ENCODE results near the gene ATP9B. TPM values are rescaled to one million over a fixed set of nuclear protein-coding genes. Genes with fewer than 3 reads are reported as not detected.

The ATP9B gene
- total RNA-seq, 1 donor from 2014 or later: 12.6 TPM

DNA sequence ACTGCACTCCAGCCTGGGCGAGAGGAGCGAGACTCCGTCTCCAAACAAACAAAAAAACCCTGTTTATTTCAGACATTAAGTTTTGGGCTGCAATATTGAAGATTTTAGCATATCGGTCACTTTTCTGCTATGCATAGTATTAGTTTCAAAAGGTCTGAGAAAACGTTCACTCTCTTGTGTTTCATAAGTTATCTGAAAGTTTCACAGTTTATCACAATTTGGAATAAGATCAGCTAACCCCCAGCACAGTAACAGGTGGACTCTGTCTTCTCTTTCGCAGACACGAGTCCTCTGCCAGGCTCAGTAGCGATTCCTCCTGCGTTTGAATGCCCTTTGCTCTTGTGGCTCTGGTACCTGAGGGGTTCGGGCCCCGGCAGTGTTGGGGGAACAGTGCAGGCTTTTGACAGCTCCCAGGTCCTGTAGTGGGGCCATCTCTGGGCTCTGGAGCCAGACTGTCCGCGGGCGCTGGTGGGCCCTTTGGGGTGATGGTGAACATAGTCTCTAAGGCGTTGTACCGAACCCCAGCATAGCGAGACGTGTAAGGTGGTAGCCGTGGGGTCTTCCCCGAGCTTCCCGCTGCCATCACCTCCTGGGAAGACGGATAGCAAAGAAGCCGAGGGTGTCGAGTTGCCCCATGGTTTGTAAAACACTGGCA is 347.0 kb downstream of the ATP9B start:
- Histone ChIP-seq H3K79me2 (ENCODE audit: insufficient read depth, low read length) (no peaks in the 10 kb centered on the region), H3K9me3 (ENCODE audit: insufficient read depth, low read depth, low read length) (no peaks in the 10 kb centered on the region), H3K4me3 (ENCODE audit: insufficient read depth, low read depth, low read length) (no peak overlapping the region), H3K4me2 (ENCODE audit: low read length) (no peak overlapping the region), H3K4me1 (ENCODE audit: insufficient read depth, low read length) (no peaks in the 10 kb centered on the region), H2AFZ (ENCODE audit: low read depth, low read length) (no peak overlapping the region), H3K36me3 (ENCODE audit: insufficient read depth, low read length) (no peaks in the 10 kb centered on the region), H4K20me1 (ENCODE audit: insufficient read depth, low read length) (no peaks in the 10 kb centered on the region), H3K9ac (ENCODE audit: low read length) (no peak overlapping the region), H3K27ac (ENCODE audit: low read depth, low read length) (no peak overlapping the region), H3K27me3 (ENCODE audit: insufficient read depth, low read length) (peaks cover 3% of the 10 kb centered on the region)
- Mint-ChIP-seq H3K4me1 (ENCODE audit: low read depth, unreplicated experiment) (no peaks in the 10 kb centered on the region), H3K27me3 (ENCODE audit: low read depth, unreplicated experiment) (peaks cover 4% of the 10 kb centered on the region), H3K27ac (ENCODE audit: unreplicated experiment) (no peak overlapping the region), H3K4me3 (ENCODE audit: unreplicated experiment) (no peak overlapping the region), H3K36me3 (ENCODE audit: low read depth, unreplicated experiment) (peaks cover 24% of the 10 kb centered on the region), H3K9me3 (ENCODE audit: unreplicated experiment) (peaks cover 4% of the 10 kb centered on the region)
- DNase-seq (ENCODE audit: low read depth) (no peak), FAIRE-seq (no peak)
- TF ChIP-seq, protein P1, sequence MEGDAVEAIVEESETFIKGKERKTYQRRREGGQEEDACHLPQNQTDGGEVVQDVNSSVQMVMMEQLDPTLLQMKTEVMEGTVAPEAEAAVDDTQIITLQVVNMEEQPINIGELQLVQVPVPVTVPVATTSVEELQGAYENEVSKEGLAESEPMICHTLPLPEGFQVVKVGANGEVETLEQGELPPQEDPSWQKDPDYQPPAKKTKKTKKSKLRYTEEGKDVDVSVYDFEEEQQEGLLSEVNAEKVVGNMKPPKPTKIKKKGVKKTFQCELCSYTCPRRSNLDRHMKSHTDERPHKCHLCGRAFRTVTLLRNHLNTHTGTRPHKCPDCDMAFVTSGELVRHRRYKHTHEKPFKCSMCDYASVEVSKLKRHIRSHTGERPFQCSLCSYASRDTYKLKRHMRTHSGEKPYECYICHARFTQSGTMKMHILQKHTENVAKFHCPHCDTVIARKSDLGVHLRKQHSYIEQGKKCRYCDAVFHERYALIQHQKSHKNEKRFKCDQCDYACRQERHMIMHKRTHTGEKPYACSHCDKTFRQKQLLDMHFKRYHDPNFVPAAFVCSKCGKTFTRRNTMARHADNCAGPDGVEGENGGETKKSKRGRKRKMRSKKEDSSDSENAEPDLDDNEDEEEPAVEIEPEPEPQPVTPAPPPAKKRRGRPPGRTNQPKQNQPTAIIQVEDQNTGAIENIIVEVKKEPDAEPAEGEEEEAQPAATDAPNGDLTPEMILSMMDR (IDR thresholded peaks at IDR 0.05; ENCODE audit: insufficient read depth, low read depth, low read length): no peak

DNA sequence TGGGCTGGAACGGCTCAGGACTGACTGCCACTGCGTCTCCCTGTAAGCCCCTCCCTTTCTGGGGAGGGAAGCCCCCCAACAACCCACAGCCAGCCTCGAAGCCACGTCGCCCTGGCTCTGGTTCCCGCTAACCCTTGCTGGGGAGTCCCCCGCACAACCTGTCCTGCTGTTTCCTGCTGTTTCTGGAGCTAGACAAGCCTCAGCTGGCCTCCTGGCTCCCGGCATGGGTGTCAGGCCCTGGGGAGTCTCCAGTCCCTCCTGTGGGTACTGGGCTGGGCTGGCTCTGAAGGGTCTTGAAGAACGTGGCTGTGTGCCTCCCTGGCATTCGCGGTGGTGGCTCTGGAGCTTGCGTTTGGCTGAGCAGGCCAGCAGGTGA is 347.5 kb downstream of the ATP9B start:
- peaks cover 3% of the 10 kb centered on the region for H3K27me3 ChIP-seq (ENCODE audit: insufficient read depth, low read length)
- no peak overlapping the region for H2AFZ ChIP-seq (ENCODE audit: low read depth, low read length)
- Mint-ChIP-seq H3K4me1 (ENCODE audit: low read depth, unreplicated experiment) (no peaks in the 10 kb centered on the region), H3K27ac (ENCODE audit: unreplicated experiment) (no peak overlapping the region), H3K4me3 (ENCODE audit: unreplicated experiment) (no peak overlapping the region), H3K36me3 (ENCODE audit: low read depth, unreplicated experiment) (peaks cover 24% of the 10 kb centered on the region), H3K9me3 (ENCODE audit: unreplicated experiment) (peaks cover 4% of the 10 kb centered on the region), H3K27me3 (ENCODE audit: low read depth, unreplicated experiment) (peaks cover 4% of the 10 kb centered on the region)
- H3K4me2 ChIP-seq (ENCODE audit: low read length): no peak overlapping the region
- no peak overlapping the region for H3K4me3 ChIP-seq (ENCODE audit: insufficient read depth, low read depth, low read length)
- H3K79me2 ChIP-seq (ENCODE audit: insufficient read depth, low read length): no peaks in the 10 kb centered on the region
- no peak for FAIRE-seq
- H3K36me3 ChIP-seq (ENCODE audit: insufficient read depth, low read length): no peaks in the 10 kb centered on the region
- TF ChIP-seq EZH2 (IDR thresholded peaks at IDR 0.05; ENCODE audit: insufficient read depth, low read length): no peak
- TF ChIP-seq, protein P1 (IDR thresholded peaks at IDR 0.05; ENCODE audit: insufficient read depth, low read depth, low read length): no peak
- no peaks in the 10 kb centered on the region for H3K9me3 ChIP-seq (ENCODE audit: insufficient read depth, low read depth, low read length)
- no peak for DNase-seq (ENCODE audit: low read depth)
- peaks cover 1% of the 10 kb centered on the region for H3K4me1 ChIP-seq (ENCODE audit: insufficient read depth, low read length)
- no peak overlapping the region for H3K9ac ChIP-seq (ENCODE audit: low read length)
- H3K27ac ChIP-seq (ENCODE audit: low read depth, low read length): no peak overlapping the region
- H4K20me1 ChIP-seq (ENCODE audit: insufficient read depth, low read length): no peaks in the 10 kb centered on the region

DNA sequence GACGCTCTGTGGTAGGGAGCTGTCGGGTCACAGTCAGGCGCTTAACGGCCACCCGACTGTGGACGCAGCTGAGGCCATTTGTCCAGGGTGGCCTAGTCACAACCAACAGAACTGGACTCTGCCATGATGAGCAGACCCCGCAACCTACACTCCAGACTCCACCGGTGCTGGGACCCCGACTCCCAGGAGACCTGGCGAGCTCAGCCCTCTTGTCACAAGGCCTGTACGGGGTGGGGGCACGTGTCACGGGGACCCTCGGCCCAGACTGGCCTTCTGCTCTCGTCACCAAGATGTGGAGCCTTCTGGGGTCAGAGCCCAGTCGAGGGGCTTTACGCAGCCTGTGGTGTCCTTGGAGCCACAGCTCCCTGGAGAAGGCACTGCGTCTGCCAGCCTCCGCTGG is 349.0 kb downstream of the ATP9B start:
- Mint-ChIP-seq H3K36me3 (ENCODE audit: low read depth, unreplicated experiment) (peaks cover 24% of the 10 kb centered on the region), H3K27ac (ENCODE audit: unreplicated experiment) (no peak overlapping the region), H3K27me3 (ENCODE audit: low read depth, unreplicated experiment) (peaks cover 4% of the 10 kb centered on the region), H3K4me3 (ENCODE audit: unreplicated experiment) (no peak overlapping the region), H3K9me3 (ENCODE audit: unreplicated experiment) (peaks cover 4% of the 10 kb centered on the region), H3K4me1 (ENCODE audit: low read depth, unreplicated experiment) (no peaks in the 10 kb centered on the region)
- peaks cover 3% of the 10 kb centered on the region for H3K27me3 ChIP-seq (ENCODE audit: insufficient read depth, low read length)
- H3K4me3 ChIP-seq (ENCODE audit: insufficient read depth, low read depth, low read length): no peak overlapping the region
- no peak overlapping the region for H3K4me2 ChIP-seq (ENCODE audit: low read length)
- TF ChIP-seq, protein P1 (IDR thresholded peaks at IDR 0.05; ENCODE audit: insufficient read depth, low read depth, low read length): no peak
- TF ChIP-seq EZH2 (IDR thresholded peaks at IDR 0.05; ENCODE audit: insufficient read depth, low read length): no peak
- no peak overlapping the region for H2AFZ ChIP-seq (ENCODE audit: low read depth, low read length)
- H3K27ac ChIP-seq (ENCODE audit: low read depth, low read length): no peak overlapping the region
- peaks cover 6% of the 10 kb centered on the region for H3K4me1 ChIP-seq (ENCODE audit: insufficient read depth, low read length)
- H4K20me1 ChIP-seq (ENCODE audit: insufficient read depth, low read length): no peaks in the 10 kb centered on the region
- H3K79me2 ChIP-seq (ENCODE audit: insufficient read depth, low read length): no peaks in the 10 kb centered on the region
- no peaks in the 10 kb centered on the region for H3K36me3 ChIP-seq (ENCODE audit: insufficient read depth, low read length)
- no peak overlapping the region for H3K9ac ChIP-seq (ENCODE audit: low read length)
- FAIRE-seq (no peak), DNase-seq (ENCODE audit: low read depth) (no peak)
- no peaks in the 10 kb centered on the region for H3K9me3 ChIP-seq (ENCODE audit: insufficient read depth, low read depth, low read length)

Data from astrocyte (in vitro differentiated cells and primary cell).